HEK293T (cell line): ENCODE measurements around the gene CABLES2.

Source experiments
- CTCF ChIA-PET: fragments of 350-600 bp; formaldehyde crosslinking; extraction: SDS; loops from one replicate; lab custom pipeline; 2021; ENCODE audit warnings: antibody characterized with exemption, inconsistent platforms; lab: Yijun Ruan, JAX
- POLR2A ChIA-PET: fragments of 350-600 bp; formaldehyde crosslinking; extraction: SDS; loops from one replicate; lab custom pipeline; 2020; ENCODE audit warnings: antibody characterized with exemption, inconsistent platforms; lab: Yijun Ruan, JAX
- DNase-seq: peaks from one replicate; pipeline ENCODE4 v3.0.0; 2012; ENCODE audit warnings: mixed read lengths; ENCODE audit errors: extremely low spot score
- ARNT ChIP-seq: fragments of 450-650 bp; IDR thresholded peaks from 2 replicates; pipeline ENCODE4 v1.6.1; 2017; ENCODE audit warnings: mild to moderate bottlenecking
- BHLHE40 ChIP-seq: fragments of 450-650 bp; IDR thresholded peaks from 2 replicates; pipeline ENCODE4 v1.6.1; 2016; ENCODE audit warnings: mild to moderate bottlenecking, moderate library complexity, borderline replicate concordance
- CTBP1 ChIP-seq: fragments of 450-650 bp; IDR thresholded peaks from 2 replicates; pipeline ENCODE4 v1.6.1; 2016; ENCODE audit warnings: borderline replicate concordance
- ELF4 ChIP-seq: fragments of 450-650 bp; IDR thresholded peaks from 2 replicates; pipeline ENCODE4 v1.6.1; 2017; ENCODE audit warnings: antibody characterized with exemption
- FOXA1 ChIP-seq: fragments of 450-650 bp; IDR thresholded peaks from 2 replicates; pipeline ENCODE4 v1.6.1; 2016; ENCODE audit warnings: mild to moderate bottlenecking
- FOXK2 ChIP-seq: fragments of 450-650 bp; IDR thresholded peaks from 2 replicates; pipeline ENCODE4 v1.6.1; 2016; ENCODE audit warnings: mild to moderate bottlenecking
- FOXM1 ChIP-seq: fragments of 450-650 bp; IDR thresholded peaks from 2 replicates; pipeline ENCODE4 v1.6.1; 2017; ENCODE audit warnings: mild to moderate bottlenecking, borderline replicate concordance
- HDGF ChIP-seq: fragments of 450-650 bp; IDR thresholded peaks from 2 replicates; pipeline ENCODE4 v1.6.1; 2017; ENCODE audit warnings: antibody characterized with exemption, borderline replicate concordance
- L3MBTL2 ChIP-seq: fragments of 450-650 bp; conservative IDR thresholded peaks from 2 replicates; pipeline ENCODE4 v1.6.1; 2016; ENCODE audit warnings: mild to moderate bottlenecking
- LEF1 ChIP-seq: fragments of 450-650 bp; IDR thresholded peaks from 2 replicates; pipeline ENCODE4 v1.6.1; 2017; ENCODE audit warnings: mild to moderate bottlenecking, borderline replicate concordance
- NFRKB ChIP-seq: fragments of 450-650 bp; IDR thresholded peaks from 2 replicates; pipeline ENCODE4 v1.6.1; 2016; ENCODE audit warnings: mild to moderate bottlenecking, moderate library complexity
- PKNOX1 ChIP-seq: fragments of 450-650 bp; IDR thresholded peaks from 2 replicates; pipeline ENCODE4 v1.6.1; 2016
- SP1 ChIP-seq: fragments of 450-650 bp; IDR thresholded peaks from 2 replicates; pipeline ENCODE4 v1.6.1; 2017
- SUZ12 ChIP-seq: fragments of 450-650 bp; IDR thresholded peaks from 2 replicates; pipeline ENCODE4 v1.6.1; 2016; ENCODE audit warnings: mild to moderate bottlenecking
- TARDBP ChIP-seq: fragments of 450-650 bp; IDR thresholded peaks from 2 replicates; pipeline ENCODE4 v1.6.1; 2016
- ZNF384 ChIP-seq: fragments of 450-650 bp; IDR thresholded peaks from 2 replicates; pipeline ENCODE4 v1.6.1; 2016

The CABLES2 gene

GRCh38 chr20:62381842-62382241 is 25.2 kb downstream of the CABLES2 start:
- CTCF ChIA-PET, result interaction anchor here (1.0 to 1.7 kb wide), 4 partner anchors 13 to 81 kb away, joined by 4 to 9 read pairs (median 8); partner anchors contain the start of gene ADRM1
- POLR2A ChIA-PET, result no interaction called here
- DNase-seq, result no peak
- TF ChIP-seq TARDBP (0 out of 2 replicates have a peak, but pooled peaks have one; percentile 33), FOXM1 (no peak), CTBP1 (peak; percentile 53; the same call in 1 of the 2 replicates)

GRCh38 chr20:62381202-62381797 is 25.8 kb downstream of the CABLES2 start:
- TF ChIP-seq ARNT (no peak), FOXK2 (no peak), TARDBP (no peak), CTBP1 (no peak), L3MBTL2 (no peak), FOXM1 (no peak), HDGF (no peak), FOXA1 (no peak), LEF1 (no peak), ELF4 (no peak), ZNF384 (no peak), SUZ12 (no peak)
- ChIA-PET CTCF (interaction anchor here (1.7 kb wide), 1 partner anchor 13 kb away, joined by 9 read pairs; no protein-coding TSS in a partner anchor), POLR2A (interaction anchor here (1.0 kb wide), 1 partner anchor 11 kb away, joined by 3 read pairs; no protein-coding TSS in a partner anchor)

GRCh38 chr20:62378215-62378614 is 28.9 kb downstream of the CABLES2 start:
- ChIA-PET POLR2A (interaction anchor here (0.7 kb wide), 1 partner anchor 9 kb away, joined by 3 read pairs; no protein-coding TSS in a partner anchor), CTCF (no interaction called here)
- no peak for TF ChIP-seq SP1
- no peak for TF ChIP-seq TARDBP
- no peak for TF ChIP-seq FOXK2
- TF ChIP-seq HDGF, result no peak
- TF ChIP-seq BHLHE40, result no peak
- no peak for TF ChIP-seq ARNT
- TF ChIP-seq LEF1, result no peak
- TF ChIP-seq PKNOX1, result no peak
- TF ChIP-seq ZNF384, result no peak
- no peak for TF ChIP-seq ELF4
- TF ChIP-seq L3MBTL2, result no peak
- no peak for TF ChIP-seq NFRKB
- no peak for TF ChIP-seq FOXA1
- no peak for TF ChIP-seq FOXM1
- no peak for TF ChIP-seq SUZ12
- no peak for TF ChIP-seq CTBP1
- DNase-seq, result no peak

More at GRCh38 chr20:62381202-62381797, 25.8 kb downstream of the CABLES2 start:
- no peak for DNase-seq

GRCh38 chr20:62377615-62378178 is 29.4 kb downstream of the CABLES2 start:
- TF ChIP-seq PKNOX1, result no peak
- TF ChIP-seq SUZ12, result no peak
- TF ChIP-seq ELF4, result no peak
- TF ChIP-seq NFRKB, result no peak
- TF ChIP-seq ZNF384, result no peak
- no peak for TF ChIP-seq TARDBP
- TF ChIP-seq BHLHE40, result no peak
- TF ChIP-seq FOXM1, result no peak
- TF ChIP-seq LEF1, result no peak
- TF ChIP-seq FOXK2, result no peak
- no peak for TF ChIP-seq ARNT
- TF ChIP-seq HDGF, result no peak
- POLR2A ChIA-PET, result no interaction called here
- DNase-seq, result no peak
- CTCF ChIA-PET, result no interaction called here

- ChIA-PET CTCF (no interaction called here), POLR2A (interaction anchor here (1.3 kb wide), 1 partner anchor 10 kb away, joined by 5 read pairs; the partner anchor contains the start of gene RPS21)
- TF ChIP-seq CTBP1 (no peak), TARDBP (no peak), HDGF (no peak), FOXA1 (no peak), ELF4 (no peak), PKNOX1 (no peak), L3MBTL2 (no peak), FOXK2 (no peak), FOXM1 (no peak)
- no peak for DNase-seq
Observed at GRCh38 chr20:62377064-62377461, 30.0 kb downstream of the CABLES2 start.
